GF-D8 (cell line): ENCODE measurements around the gene ICA1.

ENCODE experiments used
- DNase-seq: peaks from one replicate; lab custom pipeline; 2025; lab: John Stamatoyannopoulos, UW

ICA1 gene

GRCh38 chr7:8131694-8132605 is 130.0 kb downstream of the ICA1 start:
- no peak for DNase-seq

GRCh38 chr7:8130663-8131062 is 131.3 kb downstream of the ICA1 start:
- no peak for DNase-seq

GRCh38 chr7:8129318-8129659 is 132.7 kb downstream of the ICA1 start:
- DNase-seq, result no peak

GRCh38 chr7:8128449-8129317 is 133.3 kb downstream of the ICA1 start:
- no peak for DNase-seq

GRCh38 chr7:8126601-8127167 is 135.3 kb downstream of the ICA1 start:
- no peak for DNase-seq

- DNase-seq, result peak; percentile 22
Measured at GRCh38 chr7:8125680-8126444, 136.1 kb downstream of the ICA1 start.

GRCh38 chr7:8121243-8121642 is 140.7 kb downstream of the ICA1 start:
- DNase-seq, result no peak

GRCh38 chr7:8120390-8121058 is 141.4 kb downstream of the ICA1 start:
- DNase-seq, result no peak

GRCh38 chr7:8119262-8119661 is 142.7 kb downstream of the ICA1 start:
- DNase-seq, result no peak

- no peak for DNase-seq
Measured at GRCh38 chr7:8117195-8117594, 144.8 kb downstream of the ICA1 start.

GRCh38 chr7:8115547-8116402 is 146.2 kb downstream of the ICA1 start:
- DNase-seq, result no peak

GRCh38 chr7:8114175-8114574 is 147.8 kb downstream of the ICA1 start:
- no peak for DNase-seq

- no peak for DNase-seq
Measured at GRCh38 chr7:8113184-8113583, 148.8 kb downstream of the ICA1 start.

GRCh38 chr7:8112685-8113084 is 149.3 kb downstream of the ICA1 start:
- no peak for DNase-seq

GRCh38 chr7:8111282-8111960 is 150.5 kb downstream of the ICA1 start:
- no peak for DNase-seq

- no peak for DNase-seq
Measured at GRCh38 chr7:8109196-8110022, 152.6 kb downstream of the ICA1 start.

- no peak for DNase-seq
Measured at GRCh38 chr7:8105449-8106095, 156.4 kb downstream of the ICA1 start.

GRCh38 chr7:8103282-8103681 is 158.7 kb downstream of the ICA1 start:
- no peak for DNase-seq
